Thyroid gland (tissue), 4 donors: Measurements from ENCODE around the gene DAAM2. TPM values are rescaled to one million over a fixed set of nuclear protein-coding genes. Genes with fewer than 3 reads are reported as not detected.

Source experiments
- DNase-seq, 2 donors: peaks; one replicate each; pipeline ENCODE4 v3.0.0-alpha.2; 2019
- H3K27ac ChIP-seq, 3 donors: fragments of 200-600 bp; sonication (generic); 1 replicate in 2 of 3; 2 replicates in 1 of 3; pipeline ENCODE4 v1.5.1; 2016 to 2019; ENCODE audit warnings: mild to moderate bottlenecking in 1 of 3, moderate library complexity in 1 of 3
- H3K27me3 ChIP-seq: fragments of 200-600 bp; sonication (generic); one replicate; pipeline ENCODE4 v1.5.1; 2019
- H3K36me3 ChIP-seq, 2 donors: fragments of 200-600 bp; sonication (generic); one replicate each; pipeline ENCODE4 v1.5.1; 2016 to 2019
- H3K4me1 ChIP-seq, 2 donors: fragments of 200-600 bp; sonication (generic); one replicate each; pipeline ENCODE4 v1.5.1; 2017 to 2019
- H3K4me3 ChIP-seq, 3 donors: fragments of 200-600 bp; sonication (generic); replicated peaks in 1 of 3; 1 replicate in 2 of 3; 2 replicates in 1 of 3; pipeline ENCODE4 v1.5.1; 2016; ENCODE audit warnings: mild to moderate bottlenecking in 1 of 3
- H3K9me3 ChIP-seq: fragments of 200-600 bp; sonication (generic); one replicate; pipeline ENCODE4 v1.5.1; 2017
- CTCF ChIP-seq, 6 experiments: fragments of 200-600 bp in 3 of 6; fragments of 450-650 bp in 3 of 6; sonication (generic) in 3 of 6; IDR thresholded peaks; one replicate each; pipeline ENCODE4 v1.5.1; 2016 to 2019; ENCODE audit warnings: antibody characterized with exemption in 6 of 6, mild to moderate bottlenecking in 2 of 6, inconsistent platforms in 1 of 6, moderate library complexity in 1 of 6
- POLR2A ChIP-seq, 2 donors: fragments of 450-650 bp; IDR thresholded peaks; one replicate each; pipeline ENCODE4 v1.6.1; 2017; ENCODE audit warnings: antibody characterized with exemption in 2 of 2, mild to moderate bottlenecking in 2 of 2, moderate library complexity in 1 of 2
- WGBS, 2 donors: methylation state at CpG; one replicate each; pipeline ENCODE4 v1.1.5; 2017; 5-methylcytosine and 5-hydroxymethylcytosine counted together
- intact Hi-C: fragments of 100-400 bp; cut with DNase I; formaldehyde crosslinking; loops from one replicate; pipeline ENCODE4 v1.15.1; 2023
- total RNA-seq, 4 donors: library from RNA; depleted of rRNA; stranded (reverse); fragments of >200 nt; gene quantifications; one replicate each; pipeline ENCODE4 v1.2.3, GENCODE V29; 2016

DAAM2 gene
- total RNA-seq, 4 donors from 2014 or later, result 17.8 to 37.0 (median 23.8) TPM

- no peak overlapping the region for H3K4me3 ChIP-seq
- no peaks in the 10 kb centered on the region for H3K9me3 ChIP-seq
- intact Hi-C loops, result no loop called here
- H3K27me3 ChIP-seq, result no peaks in the 10 kb centered on the region
- H3K4me1 ChIP-seq, result peaks cover 33 to 57% of the 10 kb centered on the region in 2 donors
- no peak for DNase-seq
- WGBS, 2 donors, result 93% methylated on average over 1 of the region's 1 CpG
- H3K27ac ChIP-seq, result peak overlapping the region in 2 of 3 donors; percentile 19 to 92
- no peaks in the 10 kb centered on the region for H3K36me3 ChIP-seq
- no peak for TF ChIP-seq CTCF (IDR thresholded peaks at IDR 0.05)
- no peak for TF ChIP-seq POLR2A (IDR thresholded peaks at IDR 0.05)
These were observed 139.4 kb downstream of the DAAM2 start for GRCh38 chr6:39931607-39932006.

- WGBS, 2 donors, result 93 to 97% methylated on average over 8 of the region's 8 CpGs
- intact Hi-C loops, result no loop called here
- no peaks in the 10 kb centered on the region for H3K27me3 ChIP-seq
- peaks cover 29 to 49% of the 10 kb centered on the region in 2 donors for H3K4me1 ChIP-seq
- peak overlapping the region in 1 of 3 donors; percentile 77 for H3K4me3 ChIP-seq
- H3K9me3 ChIP-seq, result no peaks in the 10 kb centered on the region
- no peaks in the 10 kb centered on the region for H3K36me3 ChIP-seq
- DNase-seq, result no peak
- peak overlapping the region in 2 of 3 donors; percentile 19 to 92 for H3K27ac ChIP-seq
- TF ChIP-seq CTCF (IDR thresholded peaks at IDR 0.05) (no peak), POLR2A (IDR thresholded peaks at IDR 0.05) (no peak)
These were observed 140.3 kb downstream of the DAAM2 start for GRCh38 chr6:39932386-39932910.

GRCh38 chr6:39933669-39934130 lies 141.5 kb downstream of the DAAM2 start:
- TF ChIP-seq POLR2A (IDR thresholded peaks at IDR 0.05), result no peak
- TF ChIP-seq CTCF (IDR thresholded peaks at IDR 0.05), result no peak
- peak overlapping the region; percentile 59 to 77 (median 73) for H3K4me3 ChIP-seq
- H3K27ac ChIP-seq, result peak overlapping the region; percentile 73 to 92 (median 79)
- H3K27me3 ChIP-seq, result no peaks in the 10 kb centered on the region
- intact Hi-C loops, result no loop called here
- peaks cover 26 to 37% of the 10 kb centered on the region in 2 donors for H3K4me1 ChIP-seq
- no peak for DNase-seq
- no peaks in the 10 kb centered on the region for H3K9me3 ChIP-seq
- WGBS, 2 donors, result 19 to 22% methylated on average over 9 of the region's 9 CpGs
- no peaks in the 10 kb centered on the region for H3K36me3 ChIP-seq

GRCh38 chr6:39934131-39934757 lies 142.1 kb downstream of the DAAM2 start, which contains the start of gene MOCS1:
Gene MOCS1, minus strand, starts transcription at chr6:39934462. Its CDS starts 45 bp downstream, at chr6:39934417.
- H3K4me1 ChIP-seq, result peaks cover 26 to 33% of the 10 kb centered on the region in 2 donors
- H3K9me3 ChIP-seq, result no peaks in the 10 kb centered on the region
- WGBS, 2 donors, result 2 to 7% methylated on average over 10 to 23 of the region's 46 CpGs
- intact Hi-C loops, result no loop called here
- peak within 1 kb of the TSS; percentile 73 to 92 (median 79) for H3K27ac ChIP-seq
- no peaks in the 10 kb centered on the region for H3K27me3 ChIP-seq
- H3K4me3 ChIP-seq, result peak within 1 kb of the TSS; percentile 59 to 77 (median 73)
- H3K36me3 ChIP-seq, result no peaks in the 10 kb centered on the region
- peak in 1 of 2 donors; percentile 68 for TF ChIP-seq POLR2A (IDR thresholded peaks at IDR 0.05)
- no peak for TF ChIP-seq CTCF (IDR thresholded peaks at IDR 0.05)
- DNase-seq, result peak; percentile 86 to 89

GRCh38 chr6:39935241-39935640 lies 143.1 kb downstream of the DAAM2 start:
- no peaks in the 10 kb centered on the region for H3K36me3 ChIP-seq
- DNase-seq, result no peak
- no peaks in the 10 kb centered on the region for H3K9me3 ChIP-seq
- H3K4me3 ChIP-seq, result no peak overlapping the region
- H3K4me1 ChIP-seq, result peaks cover 26% of the 10 kb centered on the region in 2 donors
- TF ChIP-seq CTCF (IDR thresholded peaks at IDR 0.05), result no peak
- no peak for TF ChIP-seq POLR2A (IDR thresholded peaks at IDR 0.05)
- intact Hi-C loops, result no loop called here
- H3K27me3 ChIP-seq, result no peaks in the 10 kb centered on the region
- 74 to 80% methylated on average over 2 of the region's 2 CpGs for WGBS, 2 donors
- no peak overlapping the region for H3K27ac ChIP-seq
